WTC11 (cell line): Measurements from ENCODE around the gene SLC9A2. TPM values are rescaled to one million over a fixed set of nuclear protein-coding genes. Genes with fewer than 3 reads are reported as not detected.

Source experiments
- ATAC-seq: fragments of 200-7000 bp; cut with Tn5 transposase; 2 replicates; pipeline ENCODE4 v1.10.0; 2021; ENCODE audit warnings: mild to moderate bottlenecking, moderate library complexity
- CTCF ChIA-PET: fragments of 300-600 bp; sonication (Branson Sonifier 250); formaldehyde crosslinking; loops from one replicate; lab custom pipeline; 2021; ENCODE audit warnings: antibody characterized with exemption; lab: Charles Lee
- POLR2A ChIA-PET: fragments of 350-600 bp; sonication (Branson Sonifier 250); formaldehyde crosslinking; loops from one replicate; lab custom pipeline; 2021; ENCODE audit warnings: antibody characterized with exemption; lab: Charles Lee
- DNase-seq: peaks from one replicate; pipeline ENCODE4 v3.0.0; 2021; ENCODE audit warnings: low spot score
- H3K27ac Mint-ChIP-seq: 2 replicates; pipeline ENCODE4 v1.8.0; 2021; ENCODE audit warnings: mixed read lengths
- H3K27me3 Mint-ChIP-seq: 2 replicates; pipeline ENCODE4 v1.8.0; 2021; ENCODE audit warnings: low read depth, mild to moderate bottlenecking, moderate library complexity, mixed read lengths
- H3K36me3 Mint-ChIP-seq: 2 replicates; pipeline ENCODE4 v1.8.0; 2021; ENCODE audit warnings: mixed read lengths
- H3K4me1 Mint-ChIP-seq: 2 replicates; pipeline ENCODE4 v1.8.0; 2022; ENCODE audit warnings: mixed read lengths
- H3K4me3 Mint-ChIP-seq: 2 replicates; pipeline ENCODE4 v1.8.0; 2021; ENCODE audit warnings: mild to moderate bottlenecking, moderate library complexity, mixed read lengths
- H3K9me3 Mint-ChIP-seq: 2 replicates; pipeline ENCODE4 v1.8.0; 2021; ENCODE audit warnings: mixed read lengths
- CREM ChIP-seq: sonication (generic); formaldehyde crosslinking; IDR thresholded peaks from 2 replicates; pipeline ENCODE4 v1.8.1; 2022; ENCODE audit warnings: mild to moderate bottlenecking, missing genetic modification reagents, moderate library complexity
- CTCF ChIP-seq: fragments of 200-600 bp; IDR thresholded peaks from 2 replicates; pipeline ENCODE4 v1.8.0; 2022; ENCODE audit warnings: antibody characterized with exemption
- E2F5 ChIP-seq: sonication (generic); formaldehyde crosslinking; IDR thresholded peaks from 2 replicates; pipeline ENCODE4 v1.8.1; 2022; ENCODE audit warnings: mild to moderate bottlenecking, moderate library complexity, missing genetic modification reagents
- HMGA2 ChIP-seq: fragments of 250-450 bp; sonication (Bioruptor Pico); IDR thresholded peaks from 2 replicates; pipeline ENCODE4 v1.4.0; 2021; ENCODE audit warnings: mild to moderate bottlenecking, moderate library complexity
- IRF2 ChIP-seq: sonication (generic); formaldehyde crosslinking; IDR thresholded peaks from 2 replicates; pipeline ENCODE4 v1.8.0; 2022; ENCODE audit warnings: low read depth, missing genetic modification reagents, borderline replicate concordance
- MXD4 ChIP-seq: fragments of 250-450 bp; sonication (Bioruptor Pico); IDR thresholded peaks from 2 replicates; pipeline ENCODE4 v1.8.0; 2021; ENCODE audit warnings: mild to moderate bottlenecking, moderate library complexity, borderline replicate concordance
- MYBL2 ChIP-seq: sonication (generic); formaldehyde crosslinking; IDR thresholded peaks from 2 replicates; pipeline ENCODE4 v1.8.1; 2023; ENCODE audit warnings: mild to moderate bottlenecking, moderate library complexity, missing genetic modification reagents
- PRDM15 ChIP-seq: sonication (generic); formaldehyde crosslinking; IDR thresholded peaks from 2 replicates; pipeline ENCODE4 v1.8.0; 2022; ENCODE audit warnings: missing genetic modification reagents
- PRRX2 ChIP-seq: fragments of 250-450 bp; sonication (Bioruptor Pico); IDR thresholded peaks from 2 replicates; pipeline ENCODE4 v1.8.0; 2021; ENCODE audit warnings: mild to moderate bottlenecking
- SOX15 ChIP-seq: fragments of 250-450 bp; sonication (Bioruptor Pico); IDR thresholded peaks from 2 replicates; pipeline ENCODE4 v1.9.0; 2021; ENCODE audit warnings: mild to moderate bottlenecking
- TEAD4 ChIP-seq: sonication (generic); formaldehyde crosslinking; IDR thresholded peaks from 2 replicates; pipeline ENCODE4 v1.8.0; 2022; ENCODE audit warnings: mild to moderate bottlenecking, missing genetic modification reagents
- ZBTB21 ChIP-seq: sonication (generic); formaldehyde crosslinking; IDR thresholded peaks from 2 replicates; pipeline ENCODE4 v1.8.1; 2023; ENCODE audit warnings: mild to moderate bottlenecking, missing genetic modification reagents, borderline replicate concordance
- ZNF232 ChIP-seq: sonication (generic); formaldehyde crosslinking; IDR thresholded peaks from 2 replicates; pipeline ENCODE4 v1.8.0; 2022; ENCODE audit warnings: mild to moderate bottlenecking, missing genetic modification reagents
- ZNF263 ChIP-seq: sonication (generic); formaldehyde crosslinking; IDR thresholded peaks from 2 replicates; pipeline ENCODE4 v1.8.1; 2022; ENCODE audit warnings: low read depth, mild to moderate bottlenecking, moderate library complexity, missing genetic modification reagents
- ZNF423 ChIP-seq: fragments of 250-450 bp; sonication (Bioruptor Pico); IDR thresholded peaks from 2 replicates; pipeline ENCODE4 v2.1.2; 2022; ENCODE audit warnings: mild to moderate bottlenecking, moderate library complexity
- total RNA-seq: library from RNA; stranded (reverse); gene quantifications from 3 replicates; pipeline ENCODE4 v1.2.3, GENCODE V29; 2021
- TF ChIP-seq, protein P1 (sequence below): sonication (generic); formaldehyde crosslinking; IDR thresholded peaks from 2 replicates; pipeline ENCODE4 v1.8.1; 2023; ENCODE audit warnings: mild to moderate bottlenecking, missing genetic modification reagents
- TF ChIP-seq, protein P2 (sequence below): sonication (generic); formaldehyde crosslinking; conservative IDR thresholded peaks from 2 replicates; pipeline ENCODE4 v1.8.1; 2022; ENCODE audit warnings: mild to moderate bottlenecking, missing genetic modification reagents
- TF ChIP-seq, protein P3 (sequence below): fragments of 250-450 bp; sonication (Bioruptor Pico); conservative IDR thresholded peaks from 2 replicates; pipeline ENCODE4 v1.9.0; 2021; ENCODE audit warnings: mild to moderate bottlenecking
- TF ChIP-seq, protein P4 (sequence below): sonication (generic); formaldehyde crosslinking; IDR thresholded peaks from 2 replicates; pipeline ENCODE4 v1.8.1; 2022; ENCODE audit warnings: mild to moderate bottlenecking, missing genetic modification reagents, moderate library complexity, borderline replicate concordance
- TF ChIP-seq, protein P5 (sequence below): sonication (generic); formaldehyde crosslinking; IDR thresholded peaks from 2 replicates; pipeline ENCODE4 v1.8.1; 2023; ENCODE audit warnings: mild to moderate bottlenecking, missing genetic modification reagents
- TF ChIP-seq, protein P6 (sequence below): sonication (generic); formaldehyde crosslinking; IDR thresholded peaks from 2 replicates; pipeline ENCODE4 v1.8.1; 2022; ENCODE audit warnings: missing genetic modification reagents, borderline replicate concordance

Gene SLC9A2
- total RNA-seq, 1 experiment from 2014 or later, result 0.07 TPM

DNA sequence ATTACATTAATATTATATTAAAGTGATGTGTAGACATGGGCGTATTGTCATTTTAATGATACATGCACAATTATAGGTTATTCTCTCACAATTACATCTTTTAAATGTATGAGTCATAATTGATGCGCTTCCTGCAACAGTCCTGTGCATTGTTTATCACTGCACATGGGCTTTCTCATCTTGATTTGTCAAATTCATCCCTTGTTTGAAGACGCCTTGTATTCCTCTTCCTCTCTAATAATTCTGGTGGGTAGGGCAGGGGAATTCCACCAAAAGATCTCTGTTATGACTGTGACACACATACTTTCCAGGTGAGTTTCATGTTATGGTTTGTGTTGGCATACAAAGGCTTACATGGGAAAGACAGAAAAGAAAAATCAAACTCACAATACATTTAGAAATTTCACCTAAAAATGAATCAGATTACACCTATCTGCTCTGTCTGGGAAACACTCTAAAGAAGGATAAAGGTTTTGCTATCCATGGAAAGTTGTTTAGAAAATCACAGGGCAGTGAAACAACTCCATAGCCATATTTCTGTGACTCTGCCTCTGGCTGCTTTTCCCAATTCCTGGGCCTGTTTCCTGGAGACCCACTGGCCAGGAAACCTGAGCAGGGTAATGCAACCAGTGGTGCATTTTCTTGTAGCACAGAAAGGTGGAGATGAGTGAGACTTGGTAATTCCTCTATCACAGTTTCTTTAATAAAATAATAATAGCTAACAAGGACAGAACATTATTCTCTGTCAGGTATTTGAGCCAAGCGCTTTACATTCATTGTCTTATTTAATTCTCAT lies 13.2 kb downstream of the SLC9A2 start (continued):
- TF ChIP-seq E2F5 (CRISPR knock-in tag), result no peak
- TF ChIP-seq, protein P1, sequence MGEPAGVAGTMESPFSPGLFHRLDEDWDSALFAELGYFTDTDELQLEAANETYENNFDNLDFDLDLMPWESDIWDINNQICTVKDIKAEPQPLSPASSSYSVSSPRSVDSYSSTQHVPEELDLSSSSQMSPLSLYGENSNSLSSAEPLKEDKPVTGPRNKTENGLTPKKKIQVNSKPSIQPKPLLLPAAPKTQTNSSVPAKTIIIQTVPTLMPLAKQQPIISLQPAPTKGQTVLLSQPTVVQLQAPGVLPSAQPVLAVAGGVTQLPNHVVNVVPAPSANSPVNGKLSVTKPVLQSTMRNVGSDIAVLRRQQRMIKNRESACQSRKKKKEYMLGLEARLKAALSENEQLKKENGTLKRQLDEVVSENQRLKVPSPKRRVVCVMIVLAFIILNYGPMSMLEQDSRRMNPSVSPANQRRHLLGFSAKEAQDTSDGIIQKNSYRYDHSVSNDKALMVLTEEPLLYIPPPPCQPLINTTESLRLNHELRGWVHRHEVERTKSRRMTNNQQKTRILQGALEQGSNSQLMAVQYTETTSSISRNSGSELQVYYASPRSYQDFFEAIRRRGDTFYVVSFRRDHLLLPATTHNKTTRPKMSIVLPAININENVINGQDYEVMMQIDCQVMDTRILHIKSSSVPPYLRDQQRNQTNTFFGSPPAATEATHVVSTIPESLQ (CRISPR knock-in tag), result no peak
- TF ChIP-seq PRDM15, result no peak
- no peak for TF ChIP-seq PRRX2
- TF ChIP-seq ZNF232 (CRISPR knock-in tag), result no peak
- TF ChIP-seq, protein P2, sequence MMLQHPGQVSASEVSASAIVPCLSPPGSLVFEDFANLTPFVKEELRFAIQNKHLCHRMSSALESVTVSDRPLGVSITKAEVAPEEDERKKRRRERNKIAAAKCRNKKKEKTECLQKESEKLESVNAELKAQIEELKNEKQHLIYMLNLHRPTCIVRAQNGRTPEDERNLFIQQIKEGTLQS, result no peak
- TF ChIP-seq, protein P3, sequence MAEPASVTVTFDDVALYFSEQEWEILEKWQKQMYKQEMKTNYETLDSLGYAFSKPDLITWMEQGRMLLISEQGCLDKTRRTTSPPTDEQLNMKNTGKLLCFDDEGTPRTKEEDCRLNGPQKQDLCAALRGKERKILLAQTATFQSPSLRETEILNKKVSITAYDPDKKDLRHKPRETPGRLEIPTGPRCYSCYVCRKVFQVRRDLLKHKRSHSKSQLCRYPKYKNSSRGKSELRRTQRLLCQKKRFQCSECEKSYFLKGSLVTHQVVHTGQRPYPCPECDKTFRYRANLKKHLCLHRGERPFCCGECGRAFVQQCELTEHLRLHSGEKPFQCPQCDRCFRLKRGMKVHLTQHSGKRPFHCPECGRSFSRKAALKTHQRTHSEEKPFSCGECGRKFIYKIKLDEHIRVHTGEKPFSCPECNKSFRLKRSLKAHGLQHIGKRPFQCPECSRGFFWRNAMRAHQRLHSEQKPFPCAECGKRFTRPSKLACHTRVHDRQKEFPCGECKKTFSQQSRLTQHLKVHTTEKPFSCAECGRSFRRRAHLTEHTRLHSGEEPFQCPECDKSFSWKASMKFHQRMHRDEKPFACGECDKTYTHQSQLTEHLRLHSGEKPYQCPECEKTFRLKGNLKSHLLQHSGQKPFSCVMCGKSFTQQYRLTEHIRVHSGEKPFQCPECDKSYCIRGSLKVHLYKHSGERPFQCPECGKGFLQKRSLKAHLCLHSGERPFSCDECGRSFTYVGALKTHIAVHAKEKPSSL (CRISPR knock-in tag), result no peak
- no peak for TF ChIP-seq IRF2 (CRISPR knock-in tag)
- no peak for TF ChIP-seq CREM (CRISPR knock-in tag)
- no peak for TF ChIP-seq HMGA2 (CRISPR knock-in tag)

DNA sequence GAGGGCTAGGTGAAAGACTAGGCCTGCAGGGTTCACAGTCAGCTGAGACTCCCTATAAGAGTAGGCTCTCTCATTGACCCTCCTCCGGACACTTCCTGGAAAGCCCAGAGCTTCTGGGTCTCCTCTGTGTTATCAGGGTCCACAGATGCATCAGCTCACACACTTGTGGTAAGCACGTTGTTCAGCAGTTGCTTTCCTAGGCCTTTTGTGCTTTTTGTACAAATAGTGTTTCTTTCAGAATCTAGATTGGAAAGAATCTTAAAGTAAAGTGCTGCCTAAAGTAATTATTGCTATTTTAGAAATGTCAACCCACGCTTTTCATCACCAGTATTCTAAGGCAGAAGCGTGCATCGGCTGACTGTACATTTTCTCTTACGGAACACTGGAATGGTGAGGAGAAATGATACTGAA lies 15.5 kb downstream of the SLC9A2 start:
- Mint-ChIP-seq H3K4me1 (peaks cover 8% of the 10 kb centered on the region), H3K4me3 (no peak overlapping the region), H3K36me3 (no peaks in the 10 kb centered on the region), H3K9me3 (no peaks in the 10 kb centered on the region), H3K27ac (no peak overlapping the region), H3K27me3 (no peaks in the 10 kb centered on the region)
- ChIA-PET CTCF (interaction anchor here (0.6 to 1.2 kb wide), 2 partner anchors 68 to 1203 kb away, joined by 3 read pairs; no protein-coding TSS in a partner anchor), POLR2A (no interaction called here)
- ATAC-seq, result no peak
- DNase-seq, result no peak
- TF ChIP-seq TEAD4 (no peak), CTCF (no peak), SOX15 (CRISPR knock-in tag) (no peak), ZBTB21 (CRISPR knock-in tag) (no peak), MYBL2 (CRISPR knock-in tag) (no peak), ZNF423 (CRISPR knock-in tag) (no peak), ZNF263 (CRISPR knock-in tag) (no peak), MXD4 (CRISPR knock-in tag) (no peak)
- TF ChIP-seq, protein P4, sequence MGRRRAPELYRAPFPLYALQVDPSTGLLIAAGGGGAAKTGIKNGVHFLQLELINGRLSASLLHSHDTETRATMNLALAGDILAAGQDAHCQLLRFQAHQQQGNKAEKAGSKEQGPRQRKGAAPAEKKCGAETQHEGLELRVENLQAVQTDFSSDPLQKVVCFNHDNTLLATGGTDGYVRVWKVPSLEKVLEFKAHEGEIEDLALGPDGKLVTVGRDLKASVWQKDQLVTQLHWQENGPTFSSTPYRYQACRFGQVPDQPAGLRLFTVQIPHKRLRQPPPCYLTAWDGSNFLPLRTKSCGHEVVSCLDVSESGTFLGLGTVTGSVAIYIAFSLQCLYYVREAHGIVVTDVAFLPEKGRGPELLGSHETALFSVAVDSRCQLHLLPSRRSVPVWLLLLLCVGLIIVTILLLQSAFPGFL (CRISPR knock-in tag), result no peak
- TF ChIP-seq, protein P5, sequence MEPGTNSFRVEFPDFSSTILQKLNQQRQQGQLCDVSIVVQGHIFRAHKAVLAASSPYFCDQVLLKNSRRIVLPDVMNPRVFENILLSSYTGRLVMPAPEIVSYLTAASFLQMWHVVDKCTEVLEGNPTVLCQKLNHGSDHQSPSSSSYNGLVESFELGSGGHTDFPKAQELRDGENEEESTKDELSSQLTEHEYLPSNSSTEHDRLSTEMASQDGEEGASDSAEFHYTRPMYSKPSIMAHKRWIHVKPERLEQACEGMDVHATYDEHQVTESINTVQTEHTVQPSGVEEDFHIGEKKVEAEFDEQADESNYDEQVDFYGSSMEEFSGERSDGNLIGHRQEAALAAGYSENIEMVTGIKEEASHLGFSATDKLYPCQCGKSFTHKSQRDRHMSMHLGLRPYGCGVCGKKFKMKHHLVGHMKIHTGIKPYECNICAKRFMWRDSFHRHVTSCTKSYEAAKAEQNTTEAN (CRISPR knock-in tag), result no peak
- TF ChIP-seq, protein P6, sequence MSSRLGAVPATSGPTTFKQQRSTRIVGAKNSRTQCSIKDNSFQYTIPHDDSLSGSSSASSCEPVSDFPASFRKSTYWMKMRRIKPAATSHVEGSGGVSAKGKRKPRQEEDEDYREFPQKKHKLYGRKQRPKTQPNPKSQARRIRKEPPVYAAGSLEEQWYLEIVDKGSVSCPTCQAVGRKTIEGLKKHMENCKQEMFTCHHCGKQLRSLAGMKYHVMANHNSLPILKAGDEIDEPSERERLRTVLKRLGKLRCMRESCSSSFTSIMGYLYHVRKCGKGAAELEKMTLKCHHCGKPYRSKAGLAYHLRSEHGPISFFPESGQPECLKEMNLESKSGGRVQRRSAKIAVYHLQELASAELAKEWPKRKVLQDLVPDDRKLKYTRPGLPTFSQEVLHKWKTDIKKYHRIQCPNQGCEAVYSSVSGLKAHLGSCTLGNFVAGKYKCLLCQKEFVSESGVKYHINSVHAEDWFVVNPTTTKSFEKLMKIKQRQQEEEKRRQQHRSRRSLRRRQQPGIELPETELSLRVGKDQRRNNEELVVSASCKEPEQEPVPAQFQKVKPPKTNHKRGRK (CRISPR knock-in tag), result no peak
